Measurements from ENCODE around the gene AP4B1.

The AP4B1 gene

GRCh38 chr1:113876176-113876575 lies 28.4 kb downstream of the AP4B1 start:
- Histone ChIP-seq H3K27me3 (ENCODE audit: insufficient read depth, insufficient read length) (no peaks in the 10 kb centered on the region), H3K4me1 (ENCODE audit: insufficient read depth, insufficient read length) (no peaks in the 10 kb centered on the region), H3K9me3 (ENCODE audit: insufficient read depth, low read length) (no peaks in the 10 kb centered on the region), H3K4me3 (ENCODE audit: insufficient read length, low read depth) (no peak overlapping the region), H3K9ac (ENCODE audit: insufficient read length, low read depth) (no peak overlapping the region), H3K36me3 (ENCODE audit: insufficient read depth, insufficient read length, low read length) (no peaks in the 10 kb centered on the region)
- DNase-seq (ENCODE audit: low read depth, low spot score), result no peak
- no peak for TF ChIP-seq YY1 (IDR thresholded peaks at IDR 0.05; ENCODE audit: insufficient read depth, insufficient read length)
- TF ChIP-seq ZNF274 (IDR thresholded peaks at IDR 0.05; ENCODE audit: low read depth, low read length), result no peak
- no peak for TF ChIP-seq SUZ12 (IDR thresholded peaks at IDR 0.05; ENCODE audit: extremely low read depth, insufficient read depth, insufficient read length)

GRCh38 chr1:113875714-113876113 lies 28.9 kb downstream of the AP4B1 start:
- Histone ChIP-seq H3K4me3 (ENCODE audit: insufficient read length, low read depth) (no peak overlapping the region), H3K9me3 (ENCODE audit: insufficient read depth, low read length) (no peaks in the 10 kb centered on the region), H3K36me3 (ENCODE audit: insufficient read depth, insufficient read length, low read length) (no peaks in the 10 kb centered on the region), H3K27me3 (ENCODE audit: insufficient read depth, insufficient read length) (no peaks in the 10 kb centered on the region), H3K4me1 (ENCODE audit: insufficient read depth, insufficient read length) (no peaks in the 10 kb centered on the region), H3K9ac (ENCODE audit: insufficient read length, low read depth) (no peak overlapping the region)
- no peak for TF ChIP-seq ZNF274 (IDR thresholded peaks at IDR 0.05; ENCODE audit: low read depth, low read length)
- TF ChIP-seq SUZ12 (IDR thresholded peaks at IDR 0.05; ENCODE audit: extremely low read depth, insufficient read depth, insufficient read length), result no peak
- no peak for TF ChIP-seq YY1 (IDR thresholded peaks at IDR 0.05; ENCODE audit: insufficient read depth, insufficient read length)
- DNase-seq (ENCODE audit: low read depth, low spot score), result no peak

- DNase-seq (ENCODE audit: low read depth, low spot score), result peak; percentile 25
- TF ChIP-seq SUZ12 (IDR thresholded peaks at IDR 0.05; ENCODE audit: extremely low read depth, insufficient read depth, insufficient read length) (no peak), ZNF274 (IDR thresholded peaks at IDR 0.05; ENCODE audit: low read depth, low read length) (no peak), YY1 (IDR thresholded peaks at IDR 0.05; ENCODE audit: insufficient read depth, insufficient read length) (no peak)
- Histone ChIP-seq H3K27me3 (ENCODE audit: insufficient read depth, insufficient read length) (no peaks in the 10 kb centered on the region), H3K4me1 (ENCODE audit: insufficient read depth, insufficient read length) (no peaks in the 10 kb centered on the region), H3K9ac (ENCODE audit: insufficient read length, low read depth) (no peak overlapping the region), H3K4me3 (ENCODE audit: insufficient read length, low read depth) (no peak overlapping the region), H3K36me3 (ENCODE audit: insufficient read depth, insufficient read length, low read length) (no peaks in the 10 kb centered on the region), H3K9me3 (ENCODE audit: insufficient read depth, low read length) (no peaks in the 10 kb centered on the region)
Measured at GRCh38 chr1:113874012-113874879, 30.4 kb downstream of the AP4B1 start.

- no peaks in the 10 kb centered on the region for H3K9me3 ChIP-seq (ENCODE audit: insufficient read depth, low read length)
- TF ChIP-seq YY1 (IDR thresholded peaks at IDR 0.05; ENCODE audit: insufficient read depth, insufficient read length), result no peak
- TF ChIP-seq ZNF274 (IDR thresholded peaks at IDR 0.05; ENCODE audit: low read depth, low read length), result no peak
- H3K9ac ChIP-seq (ENCODE audit: insufficient read length, low read depth), result no peak overlapping the region
- no peaks in the 10 kb centered on the region for H3K36me3 ChIP-seq (ENCODE audit: insufficient read depth, insufficient read length, low read length)
- DNase-seq (ENCODE audit: low read depth, low spot score), result no peak
- H3K27me3 ChIP-seq (ENCODE audit: insufficient read depth, insufficient read length), result no peaks in the 10 kb centered on the region
- H3K4me1 ChIP-seq (ENCODE audit: insufficient read depth, insufficient read length), result no peaks in the 10 kb centered on the region
- no peak overlapping the region for H3K4me3 ChIP-seq (ENCODE audit: insufficient read length, low read depth)
Measured at GRCh38 chr1:113872219-113872935, 32.2 kb downstream of the AP4B1 start.

- H3K4me3 ChIP-seq (ENCODE audit: insufficient read length, low read depth), result no peak within 1 kb of the TSS
- no peaks in the 10 kb centered on the region for H3K9me3 ChIP-seq (ENCODE audit: insufficient read depth, low read length)
- H3K27me3 ChIP-seq (ENCODE audit: insufficient read depth, insufficient read length), result no peaks in the 10 kb centered on the region
- no peaks in the 10 kb centered on the region for H3K4me1 ChIP-seq (ENCODE audit: insufficient read depth, insufficient read length)
- DNase-seq (ENCODE audit: low read depth, low spot score), result no peak
- H3K36me3 ChIP-seq (ENCODE audit: insufficient read depth, insufficient read length, low read length), result no peaks in the 10 kb centered on the region
- H3K9ac ChIP-seq (ENCODE audit: insufficient read length, low read depth), result no peak within 1 kb of the TSS
- TF ChIP-seq ZNF274 (IDR thresholded peaks at IDR 0.05; ENCODE audit: low read depth, low read length), result no peak
- TF ChIP-seq SUZ12 (IDR thresholded peaks at IDR 0.05; ENCODE audit: extremely low read depth, insufficient read depth, insufficient read length), result no peak
- TF ChIP-seq YY1 (IDR thresholded peaks at IDR 0.05; ENCODE audit: insufficient read depth, insufficient read length), result no peak
Measured at GRCh38 chr1:113871597-113872113, 32.9 kb downstream of the AP4B1 start, which contains the start of gene PTPN22. PTPN22 (minus strand) TSS chr1:113871712.

GRCh38 chr1:113870778-113871177 lies 33.8 kb downstream of the AP4B1 start:
- no peak for TF ChIP-seq SUZ12 (IDR thresholded peaks at IDR 0.05; ENCODE audit: extremely low read depth, insufficient read depth, insufficient read length)
- no peaks in the 10 kb centered on the region for H3K36me3 ChIP-seq (ENCODE audit: insufficient read depth, insufficient read length, low read length)
- H3K4me3 ChIP-seq (ENCODE audit: insufficient read length, low read depth), result no peak overlapping the region
- H3K4me1 ChIP-seq (ENCODE audit: insufficient read depth, insufficient read length), result no peaks in the 10 kb centered on the region
- H3K9ac ChIP-seq (ENCODE audit: insufficient read length, low read depth), result no peak overlapping the region
- DNase-seq (ENCODE audit: low read depth, low spot score), result no peak
- H3K27me3 ChIP-seq (ENCODE audit: insufficient read depth, insufficient read length), result no peaks in the 10 kb centered on the region
- no peaks in the 10 kb centered on the region for H3K9me3 ChIP-seq (ENCODE audit: insufficient read depth, low read length)

GRCh38 chr1:113868387-113869083 lies 36.1 kb downstream of the AP4B1 start:
- H3K4me1 ChIP-seq (ENCODE audit: insufficient read depth, insufficient read length), result no peaks in the 10 kb centered on the region
- H3K4me3 ChIP-seq (ENCODE audit: insufficient read length, low read depth), result no peak overlapping the region
- DNase-seq (ENCODE audit: low read depth, low spot score), result no peak
- no peak for TF ChIP-seq SUZ12 (IDR thresholded peaks at IDR 0.05; ENCODE audit: extremely low read depth, insufficient read depth, insufficient read length)
- TF ChIP-seq ZNF274 (IDR thresholded peaks at IDR 0.05; ENCODE audit: low read depth, low read length), result no peak
- no peak for TF ChIP-seq YY1 (IDR thresholded peaks at IDR 0.05; ENCODE audit: insufficient read depth, insufficient read length)
- no peaks in the 10 kb centered on the region for H3K27me3 ChIP-seq (ENCODE audit: insufficient read depth, insufficient read length)
- H3K36me3 ChIP-seq (ENCODE audit: insufficient read depth, insufficient read length, low read length), result no peaks in the 10 kb centered on the region
- H3K9me3 ChIP-seq (ENCODE audit: insufficient read depth, low read length), result no peaks in the 10 kb centered on the region
- H3K9ac ChIP-seq (ENCODE audit: insufficient read length, low read depth), result no peak overlapping the region
